ENCODE measurements around the gene IL6ST. TPM values are rescaled to one million over a fixed set of nuclear protein-coding genes. Genes with fewer than 3 reads are reported as not detected.

Gene IL6ST
- total and polyA plus RNA-seq, 12 donors = 39.0 to 659 (median 292) TPM

- Histone ChIP-seq H3K27me3 (no peaks in the 10 kb centered on the region), H3K27ac (no peak overlapping the region), H3K9me3 (replicated peaks in 1 of 3) (no peaks in the 10 kb centered on the region), H3K4me3 (no peak overlapping the region), H3K36me3 (replicated peaks in 1 of 2) (no peaks in the 10 kb centered on the region), H3K4me1 (replicated peaks in 1 of 2) (no peaks in the 10 kb centered on the region)
- intact Hi-C loops (cut with DNase I) = no loop called here
- TF ChIP-seq CTCF (IDR thresholded peaks at IDR 0.05) (no peak), POLR2A (IDR thresholded peaks at IDR 0.05) (no peak)
- no peak for DNase-seq
Measured at GRCh38 chr5:56029457-56029856, 34.7 kb upstream of the IL6ST start.

DNA sequence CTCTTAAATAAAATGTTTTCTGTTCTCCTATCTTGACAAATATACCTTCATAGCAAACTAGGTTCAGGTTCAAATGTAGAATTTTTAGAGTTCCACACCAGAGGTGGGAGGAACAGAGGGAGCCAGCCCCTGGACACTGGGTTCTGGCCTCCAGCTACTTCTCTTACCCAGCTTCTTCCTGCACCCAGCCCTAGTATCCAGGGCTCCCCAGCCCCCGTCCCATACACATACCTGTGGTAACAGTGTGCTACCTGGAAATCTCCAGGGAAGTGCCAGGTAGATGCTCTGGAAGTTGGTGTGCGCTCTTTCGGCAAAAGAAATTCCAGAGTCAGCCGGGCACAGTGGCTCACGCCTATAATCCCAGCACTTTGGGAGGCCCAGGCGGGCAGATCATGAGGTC is 33.9 kb upstream of the IL6ST start:
- Histone ChIP-seq H3K36me3 (replicated peaks in 1 of 2) (no peaks in the 10 kb centered on the region), H3K9me3 (replicated peaks in 1 of 3) (no peaks in the 10 kb centered on the region), H3K4me3 (no peak overlapping the region), H3K27me3 (no peaks in the 10 kb centered on the region), H3K27ac (no peak overlapping the region), H3K4me1 (replicated peaks in 1 of 2) (no peaks in the 10 kb centered on the region)
- 80 to 99% (median 94%) methylated on average over 4 to 6 of the region's 6 CpGs for WGBS, 4 donors
- DNase-seq = no peak
- TF ChIP-seq CTCF (IDR thresholded peaks at IDR 0.05) (no peak), POLR2A (IDR thresholded peaks at IDR 0.05) (no peak)
- intact Hi-C loops (cut with DNase I) = no loop called here

DNA sequence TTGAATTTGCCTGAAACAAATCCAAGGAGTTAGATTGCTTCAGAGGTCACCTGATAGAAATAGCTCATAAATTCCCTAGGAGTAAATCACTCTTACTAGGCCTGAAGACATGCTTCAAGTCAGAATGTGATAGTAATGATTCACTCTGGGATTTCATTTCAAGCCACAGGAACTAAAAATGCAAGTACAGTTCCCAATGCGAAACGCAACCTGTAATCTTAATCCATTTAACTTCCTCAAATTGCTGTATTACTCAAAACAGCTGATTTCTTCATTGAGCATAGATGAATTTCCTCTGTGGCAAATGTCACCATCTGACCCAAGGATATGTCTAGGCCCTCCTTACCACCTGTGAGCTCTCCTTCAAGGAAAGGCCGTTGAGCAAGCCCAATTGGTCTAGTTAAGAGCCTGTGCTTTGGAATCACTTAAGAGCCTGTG is 32.1 kb upstream of the IL6ST start:
- WGBS, 4 donors = 70 to 79% (median 75%) methylated on average over 2 to 3 of the region's 3 CpGs
- TF ChIP-seq POLR2A (IDR thresholded peaks at IDR 0.05) (no peak), CTCF (IDR thresholded peaks at IDR 0.05) (no peak)
- intact Hi-C loops (cut with DNase I) = no loop called here
- Histone ChIP-seq H3K27ac (no peak overlapping the region), H3K4me1 (replicated peaks in 1 of 2) (no peaks in the 10 kb centered on the region), H3K4me3 (no peak overlapping the region), H3K27me3 (no peaks in the 10 kb centered on the region), H3K36me3 (replicated peaks in 1 of 2) (no peaks in the 10 kb centered on the region), H3K9me3 (replicated peaks in 1 of 3) (no peaks in the 10 kb centered on the region)
- no peak for DNase-seq

DNA sequence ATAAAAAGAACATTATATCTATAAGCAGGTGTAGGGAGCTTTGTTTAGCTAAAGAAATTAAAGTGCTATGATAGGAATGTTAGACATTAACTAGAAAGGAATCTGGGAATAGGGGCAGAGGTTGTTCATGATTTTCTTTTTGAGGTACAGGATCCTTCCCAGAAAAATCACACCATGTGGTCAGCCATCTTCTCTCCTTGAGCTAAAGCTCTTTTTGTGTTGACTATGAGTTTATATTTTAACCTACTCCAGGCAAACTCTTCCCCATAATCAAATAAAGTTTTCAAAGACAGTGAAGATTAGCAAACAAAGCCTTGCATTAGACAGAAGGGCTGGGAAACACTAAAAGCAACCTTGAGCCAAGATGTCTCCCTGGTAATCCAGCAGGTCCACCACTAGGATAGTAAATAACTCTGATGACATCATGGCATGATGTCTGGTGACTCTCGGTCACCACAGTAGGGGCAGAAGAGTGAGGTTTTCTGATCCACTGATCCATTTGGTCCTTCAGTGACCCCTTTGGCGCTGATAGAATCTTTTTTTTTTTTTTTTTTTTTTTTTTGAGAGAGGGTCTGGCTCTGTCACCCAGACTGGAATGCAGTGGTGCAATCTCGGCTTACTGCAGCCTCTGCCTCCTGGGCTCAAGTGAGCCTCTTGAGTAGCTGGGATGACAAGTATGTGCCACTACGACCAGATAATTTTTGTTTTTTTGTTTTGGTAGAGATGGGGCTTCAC is 30.6 kb upstream of the IL6ST start:
- no peak overlapping the region for H3K27ac ChIP-seq
- peak in 1 of 7 donors; percentile 17 for DNase-seq
- intact Hi-C loops (cut with DNase I) = no loop called here
- H3K9me3 ChIP-seq (replicated peaks in 1 of 3) = no peaks in the 10 kb centered on the region
- 91 to 96% (median 92%) methylated on average over 4 of the region's 4 CpGs for WGBS, 4 donors
- no peak for TF ChIP-seq CTCF (IDR thresholded peaks at IDR 0.05)
- no peak for TF ChIP-seq POLR2A (IDR thresholded peaks at IDR 0.05)
- H3K4me1 ChIP-seq (replicated peaks in 1 of 2) = no peaks in the 10 kb centered on the region
- H3K4me3 ChIP-seq = no peak overlapping the region
- H3K36me3 ChIP-seq (replicated peaks in 1 of 2) = no peaks in the 10 kb centered on the region
- no peaks in the 10 kb centered on the region for H3K27me3 ChIP-seq

Data from adrenal gland (tissue), 12 donors.